HG03575 (cell line): ENCODE measurements around the gene HNRNPU.
A peak's percentile ranks its signal among the peaks of the same experiment; 100 is the strongest.
"Not testable (repeated sequence)": the region's sequence is repeated elsewhere in the genome, so short reads cannot be mapped to it uniquely, and the experiment has no call there.

ENCODE experiments used
- ATAC-seq: cut with Tn5 transposase; IDR thresholded peaks from one replicate; pipeline ENCODE4 v1.9.1; 2021; ENCODE audit not compliant: unreplicated experiment, insufficient number of reproducible peaks, low FRiP score; ENCODE audit errors: extremely low read depth

HNRNPU gene

GRCh38 chr1:244843148-244843978, 21.0 kb downstream of the HNRNPU start:
- no peak for ATAC-seq

GRCh38 chr1:244841273-244841927, 22.9 kb downstream of the HNRNPU start:
- ATAC-seq = no peak

- no peak for ATAC-seq
Observed at GRCh38 chr1:244840219-244840794, 24.0 kb downstream of the HNRNPU start.

GRCh38 chr1:244839656-244840055, 24.7 kb downstream of the HNRNPU start:
- ATAC-seq = no peak

- no peak for ATAC-seq
Observed at GRCh38 chr1:244837597-244838258, 26.6 kb downstream of the HNRNPU start.

- no peak for ATAC-seq
Observed at GRCh38 chr1:244836584-244836983, 27.8 kb downstream of the HNRNPU start.

- no peak for ATAC-seq
Observed at GRCh38 chr1:244836135-244836521, 28.2 kb downstream of the HNRNPU start.

GRCh38 chr1:244835276-244836134, 28.8 kb downstream of the HNRNPU start, which contains the start of gene COX20:
Gene COX20, plus strand, starts transcription at chr1:244835658. Its CDS starts 57 bp downstream, at chr1:244835715.
- ATAC-seq = peak; percentile 23

- peak; percentile 24 for ATAC-seq
Observed at GRCh38 chr1:244834543-244835275, 29.6 kb downstream of the HNRNPU start.

- ATAC-seq = no peak
Observed at GRCh38 chr1:244833734-244834542, 30.4 kb downstream of the HNRNPU start.

- ATAC-seq = not testable (repeated sequence)
Observed at GRCh38 chr1:244833260-244833659, 31.1 kb downstream of the HNRNPU start.

- no peak for ATAC-seq
Observed at GRCh38 chr1:244830639-244831038, 33.7 kb downstream of the HNRNPU start.

- no peak for ATAC-seq
Observed at GRCh38 chr1:244826712-244827111, 37.6 kb downstream of the HNRNPU start.

- no peak for ATAC-seq
Observed at GRCh38 chr1:244822878-244823277, 41.5 kb downstream of the HNRNPU start.

GRCh38 chr1:244821134-244821533, 43.2 kb downstream of the HNRNPU start:
- ATAC-seq = no peak

- ATAC-seq = no peak
Observed at GRCh38 chr1:244820131-244820530, 44.2 kb downstream of the HNRNPU start.

- ATAC-seq = no peak
Observed at GRCh38 chr1:244817415-244817894, 46.9 kb downstream of the HNRNPU start.
